PFSK-1 (cell line): ENCODE measurements around the gene SCFD1.

Source experiments
- FOXP2 ChIP-seq: optimal IDR thresholded peaks from 2 replicates; pipeline ENCODE3; 2011; ENCODE audit warnings: borderline replicate concordance, control low read depth, inconsistent platforms; ENCODE audit not compliant: insufficient read depth; ENCODE audit errors: extremely low read length, extremely low read depth
- POLR2AphosphoS5 ChIP-seq: IDR thresholded peaks from 2 replicates; pipeline ENCODE4 v1.6.1; 2012; ENCODE audit warnings: low read depth, mild to moderate bottlenecking, control low read depth, low read length, moderate library complexity
- REST ChIP-seq, 2 experiments: IDR thresholded peaks; 2 replicates each; pipeline versions ENCODE4 v1.6.1 to v1.8.0; 2011 to 2012; ENCODE audit warnings: low read depth in 2 of 2, low read length in 2 of 2, control low read depth in 1 of 2, inconsistent platforms in 1 of 2, mild to moderate bottlenecking in 1 of 2, moderate library complexity in 1 of 2; ENCODE audit not compliant: insufficient read depth in 1 of 2
- SIN3A ChIP-seq: IDR thresholded peaks from 2 replicates; pipeline ENCODE4 v1.6.1; 2012; ENCODE audit warnings: mild to moderate bottlenecking, low read length, moderate library complexity, borderline replicate concordance; ENCODE audit not compliant: insufficient read depth
- TAF1 ChIP-seq: IDR thresholded peaks from 2 replicates; pipeline ENCODE4 v1.6.1; 2012; ENCODE audit warnings: low read length, control low read depth, borderline replicate concordance; ENCODE audit not compliant: insufficient read depth

Gene SCFD1

GRCh38 chr14:30678926-30679431, 56.9 kb downstream of the SCFD1 start:
- no peak for TF ChIP-seq POLR2AphosphoS5
- TF ChIP-seq SIN3A: no peak
- no peak for TF ChIP-seq FOXP2
- TF ChIP-seq REST (IDR thresholded peaks at IDR 0.05; ENCODE audit: insufficient read depth in 1 of 2, low read depth in 2 of 2, low read length in 2 of 2): no peak

GRCh38 chr14:30680036-30680435, 57.9 kb downstream of the SCFD1 start:
- TF ChIP-seq POLR2AphosphoS5 (no peak), SIN3A (no peak), FOXP2 (no peak), TAF1 (no peak), REST (IDR thresholded peaks at IDR 0.05; ENCODE audit: insufficient read depth in 1 of 2, low read depth in 2 of 2, low read length in 2 of 2) (no peak)

- TF ChIP-seq REST (IDR thresholded peaks at IDR 0.05; ENCODE audit: insufficient read depth in 1 of 2, low read depth in 2 of 2, low read length in 2 of 2) (no peak), SIN3A (no peak), TAF1 (no peak), POLR2AphosphoS5 (no peak), FOXP2 (no peak)
Observed at GRCh38 chr14:30681752-30682355, 59.7 kb downstream of the SCFD1 start.

GRCh38 chr14:30691751-30692398, 69.8 kb downstream of the SCFD1 start:
- TF ChIP-seq SIN3A (no peak), POLR2AphosphoS5 (no peak), FOXP2 (no peak), TAF1 (no peak), REST (IDR thresholded peaks at IDR 0.05; ENCODE audit: insufficient read depth in 1 of 2, low read depth in 2 of 2, low read length in 2 of 2) (no peak)

GRCh38 chr14:30692669-30693068, 70.5 kb downstream of the SCFD1 start:
- TF ChIP-seq FOXP2 (no peak), REST (IDR thresholded peaks at IDR 0.05; ENCODE audit: insufficient read depth in 1 of 2, low read depth in 2 of 2, low read length in 2 of 2) (no peak), TAF1 (no peak), POLR2AphosphoS5 (no peak), SIN3A (no peak)
